A549 (cell line): ENCODE measurements around the gene ABCA5. TPM values are rescaled to one million over a fixed set of nuclear protein-coding genes. Genes with fewer than 3 reads are reported as not detected.
"Not testable (repeated sequence)": the region's sequence is repeated elsewhere in the genome, so short reads cannot be mapped to it uniquely, and the experiment has no call there.

Experiments
- ATAC-seq, 2 experiments: fragments of 200-7000 bp in 1 of 2; fragments of >200 bp in 1 of 2; cut with Nextera tagmentation in 1 of 2; cut with Tn5 transposase in 1 of 2; 3 replicates each; pipeline versions ENCODE4 v1.8.0 to v1.9.1; 2018 to 2020; ENCODE audit warnings: mild to moderate bottlenecking in 1 of 2, moderate library complexity in 1 of 2
- CTCF ChIA-PET: fragments of 300-600 bp; sonication (Branson Sonifier 250); formaldehyde crosslinking; extraction: SDS; loops from one replicate; lab custom pipeline; 2021; ENCODE audit warnings: antibody characterized with exemption, inconsistent platforms; lab: Yijun Ruan, JAX
- POLR2A ChIA-PET: fragments of 350-600 bp; formaldehyde crosslinking; extraction: SDS; loops from one replicate; lab custom pipeline; 2021; ENCODE audit warnings: antibody characterized with exemption, inconsistent platforms; lab: Yijun Ruan, JAX
- DNase-seq, 2 experiments: peaks; one replicate each; pipeline versions ENCODE4 v3.0.0 to v3.0.0-alpha.2; 2011 to 2016; ENCODE audit warnings: low read depth in 1 of 2, low spot score in 1 of 2
- FAIRE-seq: peaks from 2 replicates; lab custom pipeline; 2011; peaks lifted over from hg19 to GRCh38; lab: Jason Lieb, UNC
- H3K27ac ChIP-seq, 2 experiments: fragments of >200 bp; sonication (Bioruptor Twin); formaldehyde crosslinking; 3 replicates each; pipeline ENCODE4 v1.5.1; 2016 to 2017
- H3K4me1 ChIP-seq: fragments of >200 bp; sonication (Bioruptor Twin); formaldehyde crosslinking; 3 replicates; pipeline ENCODE4 v1.6.1; 2016
- H3K4me2 ChIP-seq: fragments of >200 bp; sonication (Bioruptor Twin); formaldehyde crosslinking; 3 replicates; pipeline ENCODE4 v1.6.1; 2016
- H3K4me3 ChIP-seq: fragments of >200 bp; sonication (Bioruptor Twin); formaldehyde crosslinking; 3 replicates; pipeline ENCODE4 v1.5.1; 2016
- H3K9me3 ChIP-seq: fragments of >200 bp; sonication (Bioruptor Twin); formaldehyde crosslinking; 3 replicates; pipeline ENCODE4 v1.6.1; 2016
- ATOH8 ChIP-seq: fragments of 250-450 bp; sonication (Bioruptor Pico); IDR thresholded peaks from 2 replicates; pipeline ENCODE4 v1.5.0; 2020; ENCODE audit warnings: low read depth, mild to moderate bottlenecking, moderate library complexity
- BCL3 ChIP-seq: fragments of >200 bp; sonication (Bioruptor Twin); formaldehyde crosslinking; IDR thresholded peaks from 3 replicates; pipeline ENCODE4 v1.6.1; 2016
- CHD2 ChIP-seq: fragments of 150-350 bp; IDR thresholded peaks from 2 replicates; pipeline ENCODE4 v1.6.1; 2014; ENCODE audit warnings: low read length; ENCODE audit not compliant: partially characterized antibody
- CHD4 ChIP-seq: fragments of 200-600 bp; sonication (generic); IDR thresholded peaks from 2 replicates; pipeline ENCODE4 v1.6.1; 2016; ENCODE audit warnings: antibody characterized with exemption, mild to moderate bottlenecking, borderline replicate concordance
- E2F6 ChIP-seq: IDR thresholded peaks from 2 replicates; pipeline ENCODE4 v1.6.1; 2012; ENCODE audit warnings: low read depth, borderline replicate concordance
- FOSL2 ChIP-seq, 2 experiments: fragments of 450-650 bp in 1 of 2; fragments of >200 bp in 1 of 2; sonication (Bioruptor Twin) in 1 of 2; formaldehyde crosslinking; IDR thresholded peaks; 2 replicates each; pipeline versions ENCODE4 v1.5.0 to v1.6.1; 2016 to 2020; ENCODE audit warnings: mild to moderate bottlenecking in 1 of 2, moderate library complexity in 1 of 2
- GATA3 ChIP-seq: IDR thresholded peaks from 2 replicates; pipeline ENCODE4 v1.6.1; 2012; ENCODE audit warnings: borderline replicate concordance
- HDAC2 ChIP-seq: fragments of 200-600 bp; sonication (generic); IDR thresholded peaks from 2 replicates; pipeline ENCODE4 v1.6.1; 2016
- HOXB13 ChIP-seq: fragments of 250-450 bp; sonication (Bioruptor Pico); IDR thresholded peaks from 2 replicates; pipeline ENCODE4 v1.5.0; 2020; ENCODE audit warnings: low read depth, mild to moderate bottlenecking, moderate library complexity
- JUNB ChIP-seq: fragments of >200 bp; sonication (Bioruptor Twin); formaldehyde crosslinking; IDR thresholded peaks from 2 replicates; pipeline ENCODE4 v1.6.1; 2016
- MAFK ChIP-seq: fragments of 450-650 bp; IDR thresholded peaks from 2 replicates; pipeline ENCODE4 v1.6.1; 2014; ENCODE audit not compliant: partially characterized antibody
- MAX ChIP-seq: IDR thresholded peaks from 2 replicates; pipeline ENCODE4 v1.6.1; 2012
- MAZ ChIP-seq: fragments of 150-350 bp; IDR thresholded peaks from 2 replicates; pipeline ENCODE4 v1.6.1; 2014; ENCODE audit warnings: antibody characterized with exemption, low read depth, low read length, borderline replicate concordance
- MYC ChIP-seq: IDR thresholded peaks from 2 replicates; pipeline ENCODE4 v1.6.1; 2012; ENCODE audit warnings: mild to moderate bottlenecking, inconsistent platforms, low read length, improper control_type of control experiment, borderline replicate concordance
- NFE2L2 ChIP-seq: fragments of 150-350 bp; conservative IDR thresholded peaks from 2 replicates; pipeline ENCODE4 v1.6.1; 2014; ENCODE audit warnings: low read length
- PBX3 ChIP-seq: IDR thresholded peaks from 2 replicates; pipeline ENCODE4 v1.6.1; 2012
- POLR2AphosphoS2 ChIP-seq: conservative IDR thresholded peaks from 2 replicates; pipeline ENCODE4 v1.6.1; 2012; ENCODE audit warnings: low read length, improper control_type of control experiment, inconsistent platforms
- RCOR1 ChIP-seq: fragments of 150-350 bp; IDR thresholded peaks from 2 replicates; pipeline ENCODE4 v1.6.1; 2014; ENCODE audit warnings: antibody characterized with exemption, low read length, low read depth
- RNF2 ChIP-seq: fragments of 200-600 bp; sonication (generic); IDR thresholded peaks from 2 replicates; pipeline ENCODE4 v1.6.1; 2016; ENCODE audit warnings: low read depth, mild to moderate bottlenecking, antibody characterized with exemption, moderate library complexity, borderline replicate concordance
- USF2 ChIP-seq: fragments of 450-650 bp; IDR thresholded peaks from 2 replicates; pipeline ENCODE4 v1.6.1; 2014; ENCODE audit warnings: antibody characterized with exemption
- ZFP36 ChIP-seq: fragments of 450-650 bp; IDR thresholded peaks from 2 replicates; pipeline ENCODE4 v1.6.1; 2014; ENCODE audit warnings: borderline replicate concordance; ENCODE audit not compliant: partially characterized antibody
- ZSCAN20 ChIP-seq: fragments of 250-450 bp; sonication (Bioruptor Pico); IDR thresholded peaks from 2 replicates; pipeline ENCODE4 v1.8.0; 2022; ENCODE audit warnings: mild to moderate bottlenecking, moderate library complexity
- WGBS: methylation state at CpG from one replicate; pipeline ENCODE4 v1.1.6; 2017; ENCODE audit errors: missing lambda C conversion rate; 5-methylcytosine and 5-hydroxymethylcytosine counted together
- polyA plus RNA-seq, 4 experiments: library from polyadenylated mRNA; depleted of rRNA in 3 of 4; stranded (reverse); fragments of >200 nt; fragmentation: RNase III in 1 of 4; extraction: RNeasy Plus Mini Kit Qiagen cat#74134 plus additional on column Dnase treatment in 1 of 4; gene quantifications; 2 replicates in 3 of 4; 3 replicates in 1 of 4; pipeline ENCODE4 v1.2.3, GENCODE V29; 2011 to 2017

Gene ABCA5
- polyA plus RNA-seq, 2 of the 4 experiments (the other 2 are of a cell fraction): 4.5 to 9.1 TPM

- DNase-seq (no peak), ATAC-seq (no peak), FAIRE-seq (no peak)
- H3K4me2 ChIP-seq: no peak overlapping the region
- 23% methylated on average over 4 of the region's 4 CpGs for WGBS
- ChIA-PET POLR2A (no interaction called here), CTCF (interaction anchor here (1.0 to 2.4 kb wide), 3 partner anchors 8 to 435 kb away, joined by 3 to 9 read pairs (median 3); no protein-coding TSS in a partner anchor)
- no peaks in the 10 kb centered on the region for H3K4me1 ChIP-seq
- no peaks in the 10 kb centered on the region for H3K9me3 ChIP-seq
- TF ChIP-seq RCOR1 (no peak), MAFK (no peak), FOSL2 (IDR thresholded peaks at IDR 0.05) (no peak), FOSL2 (CRISPR knock-in tag; IDR thresholded peaks at IDR 0.05) (no peak), JUNB (no peak), MAZ (no peak), HDAC2 (no peak), POLR2AphosphoS2 (no peak)
- no peak overlapping the region for H3K4me3 ChIP-seq
- no peak overlapping the region for H3K27ac ChIP-seq
Observed at GRCh38 chr17:69207151-69207550, 119.8 kb downstream of the ABCA5 start.

- DNase-seq (no peak), ATAC-seq (no peak), FAIRE-seq (no peak)
- ChIA-PET CTCF (no interaction called here), POLR2A (no interaction called here)
- H3K4me1 ChIP-seq: no peaks in the 10 kb centered on the region
- no peak overlapping the region for H3K27ac ChIP-seq
- no peak overlapping the region for H3K4me2 ChIP-seq
- TF ChIP-seq HOXB13 (CRISPR knock-in tag) (no peak), RNF2 (no peak), MAX (no peak), NFE2L2 (no peak), POLR2AphosphoS2 (no peak), USF2 (no peak), PBX3 (no peak), BCL3 (no peak), GATA3 (no peak), CHD4 (no peak), ZFP36 (no peak), E2F6 (no peak), ATOH8 (CRISPR knock-in tag) (no peak), MYC (no peak), ZSCAN20 (CRISPR knock-in tag) (no peak), MAFK (no peak), CHD2 (no peak)
- WGBS: 72% methylated on average over 6 of the region's 6 CpGs
- H3K4me3 ChIP-seq: no peak overlapping the region
- H3K9me3 ChIP-seq: no peaks in the 10 kb centered on the region
Observed at GRCh38 chr17:69198238-69198637, 128.7 kb downstream of the ABCA5 start.

- H3K4me2 ChIP-seq, H3K4me1 ChIP-seq, CTCF ChIA-PET, H3K4me3 ChIP-seq, DNase-seq, FAIRE-seq, H3K27ac ChIP-seq, POLR2A ChIA-PET, H3K9me3 ChIP-seq, ATAC-seq: not testable (repeated sequence)
- 100% methylated on average over 1 of the region's 40 CpGs for WGBS
Observed at GRCh38 chr17:69196105-69196653, 130.8 kb downstream of the ABCA5 start.
